Cardiac muscle cell (in vitro differentiated cells and primary cell): ENCODE results near the gene DPP10. TPM values are rescaled to one million over a fixed set of nuclear protein-coding genes. Genes with fewer than 3 reads are reported as not detected.
"Not testable (repeated sequence)": the region's sequence is repeated elsewhere in the genome, so short reads cannot be mapped to it uniquely, and the experiment has no call there.

Experiments
- DNase-seq, 2 donors: peaks; one replicate each; pipeline versions ENCODE4 v3.0.0 to v3.0.0-alpha.2; 2010 to 2017; ENCODE audit warnings: low read depth in 1 of 2, low spot score in 1 of 2
- H3K27ac ChIP-seq: fragments of 200-600 bp; sonication (generic); 2 replicates; pipeline ENCODE4 v1.5.1; 2016
- H3K27me3 ChIP-seq: fragments of 200-600 bp; sonication (generic); 2 replicates; pipeline ENCODE4 v1.6.0; 2016; ENCODE audit warnings: control low read depth
- H3K36me3 ChIP-seq: fragments of 200-600 bp; sonication (generic); 2 replicates; pipeline ENCODE4 v1.5.1; 2016; ENCODE audit warnings: control low read depth
- H3K4me1 ChIP-seq: fragments of 200-600 bp; sonication (generic); 2 replicates; pipeline ENCODE4 v1.8.1; 2017; ENCODE audit warnings: low read depth, mild to moderate bottlenecking, mixed run types
- H3K4me3 ChIP-seq: fragments of 200-600 bp; sonication (generic); 2 replicates; pipeline ENCODE4 v1.5.1; 2016; ENCODE audit warnings: mild to moderate bottlenecking
- H3K9me3 ChIP-seq: fragments of 200-600 bp; sonication (generic); 2 replicates; pipeline ENCODE4 v1.5.1; 2017; ENCODE audit warnings: low read depth, mild to moderate bottlenecking, control low read depth
- CTCF ChIP-seq: IDR thresholded peaks from 2 replicates; pipeline ENCODE4 v1.5.1; 2012; ENCODE audit warnings: low read depth, mild to moderate bottlenecking, low read length
- polyA plus RNA-seq: library from polyadenylated mRNA; unstranded; fragments of >200 nt; fragmentation: Nextera tagmentation; extraction: Ambion mirVana; gene quantifications from 2 replicates; pipeline ENCODE4 v1.2.1, GENCODE V29; 2016
- total RNA-seq: library from RNA; depleted of rRNA; stranded (reverse); fragments of >200 nt; gene quantifications from 2 replicates; pipeline ENCODE4 v1.2.3, GENCODE V29; 2016

Gene DPP10
- total and polyA plus RNA-seq, 2 experiments from 2014 or later = 1.1 to 1.4 TPM

- Histone ChIP-seq H3K27me3 (no peaks in the 10 kb centered on the region), H3K4me1 (no peaks in the 10 kb centered on the region), H3K4me3 (no peak overlapping the region), H3K36me3 (no peaks in the 10 kb centered on the region), H3K27ac (no peak overlapping the region), H3K9me3 (no peaks in the 10 kb centered on the region)
- TF ChIP-seq CTCF = no peak
- DNase-seq = no peak
Measured at GRCh38 chr2:115422004-115422634, 979.7 kb downstream of the DPP10 start.

GRCh38 chr2:115427436-115427835 lies 985.0 kb downstream of the DPP10 start:
- Histone ChIP-seq H3K36me3 (no peaks in the 10 kb centered on the region), H3K4me3 (no peak overlapping the region), H3K4me1 (no peaks in the 10 kb centered on the region), H3K27me3 (no peaks in the 10 kb centered on the region), H3K27ac (no peak overlapping the region), H3K9me3 (no peaks in the 10 kb centered on the region)
- TF ChIP-seq CTCF = no peak
- DNase-seq = no peak

GRCh38 chr2:115440746-115441145 lies 998.3 kb downstream of the DPP10 start:
- not testable (repeated sequence) for H3K36me3 ChIP-seq, DNase-seq, H3K27ac ChIP-seq, H3K4me1 ChIP-seq, H3K27me3 ChIP-seq, H3K4me3 ChIP-seq, H3K9me3 ChIP-seq

GRCh38 chr2:115443539-115444185 lies 1001.2 kb downstream of the DPP10 start:
- H3K36me3 ChIP-seq = no peaks in the 10 kb centered on the region
- no peak overlapping the region for H3K27ac ChIP-seq
- no peak for TF ChIP-seq CTCF
- H3K27me3 ChIP-seq = no peaks in the 10 kb centered on the region
- H3K9me3 ChIP-seq = no peaks in the 10 kb centered on the region
- no peak overlapping the region for H3K4me3 ChIP-seq
- peak in 1 of 2 donors; percentile 0 for DNase-seq
- H3K4me1 ChIP-seq = no peaks in the 10 kb centered on the region

- H3K27me3 ChIP-seq = no peaks in the 10 kb centered on the region
- H3K36me3 ChIP-seq = no peaks in the 10 kb centered on the region
- TF ChIP-seq CTCF = no peak
- DNase-seq = no peak
- no peak overlapping the region for H3K27ac ChIP-seq
- H3K4me1 ChIP-seq = no peaks in the 10 kb centered on the region
- no peak overlapping the region for H3K4me3 ChIP-seq
- H3K9me3 ChIP-seq = no peaks in the 10 kb centered on the region
Measured at GRCh38 chr2:115460008-115460407, 1017.6 kb downstream of the DPP10 start.

GRCh38 chr2:115480741-115481140 lies 1038.3 kb downstream of the DPP10 start:
- H3K27me3 ChIP-seq = no peaks in the 10 kb centered on the region
- no peaks in the 10 kb centered on the region for H3K4me1 ChIP-seq
- no peaks in the 10 kb centered on the region for H3K36me3 ChIP-seq
- DNase-seq = no peak
- H3K27ac ChIP-seq = no peak overlapping the region
- no peaks in the 10 kb centered on the region for H3K9me3 ChIP-seq
- TF ChIP-seq CTCF = no peak
- H3K4me3 ChIP-seq = no peak overlapping the region
